ENCODE results near the gene DTL. TPM values are rescaled to one million over a fixed set of nuclear protein-coding genes. Genes with fewer than 3 reads are reported as not detected.

DTL gene
- polyA plus RNA-seq, 2 of the 4 experiments (the other 2 are of a cell fraction) = 22.0 to 30.2 TPM

- peak overlapping the region in 1 of 2 experiments; percentile 17; a peak in 2 of 6 replicates for H3K27ac ChIP-seq
- POLR2A ChIA-PET = no interaction called here
Measured at GRCh38 chr1:212037900-212038299, 2.4 kb downstream of the DTL start.

GRCh38 chr1:212039622-212040021 lies 4.1 kb downstream of the DTL start:
- H3K9me3 ChIP-seq = no peaks in the 10 kb centered on the region
- no peak for DNase-seq (ENCODE audit: low read depth in 1 of 2, low spot score in 1 of 2)
- H3K27ac ChIP-seq = no peak overlapping the region
- H3K4me1 ChIP-seq = peaks cover 46% of the 10 kb centered on the region
- no peak for TF ChIP-seq RNF2 (IDR thresholded peaks at IDR 0.05; ENCODE audit: borderline replicate concordance, low read depth)
- TF ChIP-seq MAX (IDR thresholded peaks at IDR 0.05) = no peak
- no peak for TF ChIP-seq HOXB5 (CRISPR knock-in tag; IDR thresholded peaks at IDR 0.05)
- TF ChIP-seq ZSCAN20 (CRISPR knock-in tag; IDR thresholded peaks at IDR 0.05) = no peak
- no peak for TF ChIP-seq RAD21 (conservative IDR thresholded peaks at IDR 0.05 in 1 of 2, IDR thresholded peaks at IDR 0.05 in 1 of 2)
- no peak for TF ChIP-seq JUN (IDR thresholded peaks at IDR 0.05)
- no peak for TF ChIP-seq CEBPB (IDR thresholded peaks at IDR 0.05)
- TF ChIP-seq NFE2L2 (conservative IDR thresholded peaks at IDR 0.05; ENCODE audit: low read length) = no peak
- TF ChIP-seq PHF8 (IDR thresholded peaks at IDR 0.05; ENCODE audit: borderline replicate concordance, low read depth) = no peak
- TF ChIP-seq KDM1A (IDR thresholded peaks at IDR 0.05; ENCODE audit: low read depth) = no peak
- no peak for TF ChIP-seq TFCP2L1 (CRISPR knock-in tag; IDR thresholded peaks at IDR 0.05)
- no peak for TF ChIP-seq MAFK (IDR thresholded peaks at IDR 0.05; ENCODE audit: partially characterized antibody)
- ATAC-seq = no peak
- peak overlapping the region; percentile 8; the same call in 2 of the 3 replicates for H3K4me2 ChIP-seq
- no peak overlapping the region for H3K4me3 ChIP-seq
- ChIA-PET POLR2A (no interaction called here), CTCF (interaction anchor here (0.8 to 2.1 kb wide), 7 partner anchors 27 to 359 kb away, joined by 3 to 6 read pairs (median 4); no protein-coding TSS in a partner anchor)
- WGBS (ENCODE audit: missing lambda C conversion rate) = 68% methylated on average over 2 of the region's 2 CpGs
- no peak for FAIRE-seq

More at GRCh38 chr1:212037900-212038299, 2.4 kb downstream of the DTL start:
- FAIRE-seq (no peak), ATAC-seq (no peak), DNase-seq (ENCODE audit: low read depth in 1 of 2, low spot score in 1 of 2) (no peak)
- peaks cover 59% of the 10 kb centered on the region for H3K4me1 ChIP-seq
- H3K4me3 ChIP-seq = no peak overlapping the region
- TF ChIP-seq ZNF302 (CRISPR knock-in tag; IDR thresholded peaks at IDR 0.05) = no peak
- TF ChIP-seq CHD2 (IDR thresholded peaks at IDR 0.05; ENCODE audit: low read length, partially characterized antibody) = no peak
- TF ChIP-seq POLR2AphosphoS2 (conservative IDR thresholded peaks at IDR 0.05; ENCODE audit: low read length) = no peak
- TF ChIP-seq MAFK (IDR thresholded peaks at IDR 0.05; ENCODE audit: partially characterized antibody) = no peak
- no peak for TF ChIP-seq BHLHE40 (IDR thresholded peaks at IDR 0.05; ENCODE audit: low read depth, low read length)
- no peak for TF ChIP-seq MAX (IDR thresholded peaks at IDR 0.05)
- no peak for TF ChIP-seq ATOH8 (CRISPR knock-in tag; IDR thresholded peaks at IDR 0.05; ENCODE audit: low read depth)
- TF ChIP-seq ESRRA (IDR thresholded peaks at IDR 0.05; ENCODE audit: borderline replicate concordance, low read length) = no peak
- TF ChIP-seq POLR2A (IDR thresholded peaks at IDR 0.05; ENCODE audit: low read length) = no peak
- no peak for TF ChIP-seq MYC (IDR thresholded peaks at IDR 0.05; ENCODE audit: borderline replicate concordance, low read length)
- TF ChIP-seq HOXB13 (CRISPR knock-in tag; IDR thresholded peaks at IDR 0.05; ENCODE audit: low read depth) = no peak
- no peak for TF ChIP-seq NR3C1 (IDR thresholded peaks at IDR 0.05)
- TF ChIP-seq FOXS1 (CRISPR knock-in tag; IDR thresholded peaks at IDR 0.05) = no peak
- no peak for TF ChIP-seq HDAC2 (IDR thresholded peaks at IDR 0.05)
- TF ChIP-seq EP300 (IDR thresholded peaks at IDR 0.05) = no peak
- TF ChIP-seq ELK1 (IDR thresholded peaks at IDR 0.05; ENCODE audit: low read depth, low read length) = no peak
- H3K4me2 ChIP-seq = peak overlapping the region; percentile 85
- CTCF ChIA-PET = interaction anchor here (0.6 to 5.8 kb wide), 5 partner anchors 11 to 627 kb away, joined by 3 to 35 read pairs (median 3); no protein-coding TSS in a partner anchor
- no peaks in the 10 kb centered on the region for H3K9me3 ChIP-seq
- WGBS (ENCODE audit: missing lambda C conversion rate) = 87% methylated on average over 3 of the region's 3 CpGs
